ENCODE measurements around the gene GNB1.

Gene GNB1

DNA sequence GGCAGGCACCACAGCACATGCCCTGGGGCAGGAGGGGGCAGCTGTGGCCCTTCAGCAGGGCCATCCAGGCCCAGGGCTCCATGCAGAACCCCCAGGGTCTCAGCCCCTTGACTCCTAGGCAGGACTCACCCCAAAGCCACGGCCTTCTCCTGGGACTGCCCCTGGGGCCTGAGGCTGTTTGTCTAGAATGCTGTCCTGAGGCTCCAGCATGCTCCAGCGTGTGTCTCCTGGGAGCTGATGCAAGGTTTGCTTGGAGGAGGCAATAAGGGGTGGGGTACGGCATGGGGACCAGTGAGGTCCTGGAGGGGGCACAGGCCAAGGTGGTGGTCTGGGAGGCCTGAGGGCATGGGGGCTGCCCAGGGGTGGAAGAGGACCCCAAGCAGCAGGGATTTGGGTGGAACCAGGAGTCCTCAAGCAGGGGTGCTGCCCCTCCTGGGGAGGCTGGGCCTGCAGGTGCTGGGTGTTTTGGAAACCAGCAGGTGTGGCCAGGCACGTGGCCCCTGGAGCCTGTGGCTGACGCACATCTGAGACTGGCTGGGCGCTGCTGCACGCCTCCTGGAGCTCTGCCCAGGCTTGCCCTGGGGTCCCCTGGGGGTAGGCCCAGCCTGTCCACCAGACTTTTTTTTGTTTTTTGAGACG is 16.3 kb upstream of the GNB1 start:
- DNase-seq: peak; percentile 68
- peak overlapping the region; percentile 56 to 88 for H3K4me3 Mint-ChIP-seq

DNA sequence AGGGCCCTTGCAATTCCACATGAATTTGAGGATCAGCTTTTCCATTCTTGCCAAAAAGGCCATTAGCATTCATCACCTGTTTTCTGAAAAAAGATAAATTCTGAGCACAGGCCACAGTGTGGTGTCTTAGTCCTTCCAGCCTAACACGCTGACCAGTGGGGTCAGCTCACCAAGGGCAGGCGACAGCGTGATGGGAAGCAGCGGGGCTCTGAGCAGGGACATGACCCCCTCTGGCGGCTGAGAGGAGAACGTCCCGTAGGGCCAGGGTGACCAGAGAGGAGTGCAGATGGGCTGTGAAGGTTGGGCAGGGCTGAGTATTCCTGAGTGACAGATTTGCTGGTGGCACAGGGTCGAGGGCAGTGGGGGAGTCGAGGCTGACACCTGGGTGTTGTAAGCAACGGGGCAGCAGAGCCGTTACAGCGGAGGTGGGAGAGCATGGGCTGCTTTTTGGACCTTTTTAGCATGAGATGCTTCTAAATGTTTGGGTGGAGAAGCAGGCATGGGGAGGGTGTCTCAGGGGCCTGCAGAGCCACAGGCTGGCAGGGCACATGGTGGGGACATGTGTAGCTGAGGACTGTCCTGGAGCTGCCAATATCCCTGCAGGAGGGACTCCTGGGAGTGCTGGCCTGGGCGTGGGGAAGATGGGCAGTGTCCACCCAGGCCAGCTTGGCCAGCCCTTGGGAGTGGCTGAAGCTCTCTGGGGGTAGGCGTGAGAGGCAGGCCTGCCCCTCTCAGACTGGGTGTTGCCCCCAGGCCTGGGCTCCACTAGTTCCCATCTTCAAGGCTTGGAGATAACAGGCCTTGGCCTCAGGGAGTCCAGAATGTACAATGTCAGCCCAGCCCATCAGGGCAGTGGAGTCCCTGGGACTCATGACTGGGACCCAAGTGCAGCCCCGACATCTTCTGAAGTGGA is 15.6 kb upstream of the GNB1 start:
- peaks cover 20 to 33% of the 10 kb centered on the region in 2 donors for H3K4me1 Mint-ChIP-seq
- ATAC-seq (replicated peaks): peak; percentile 41 to 42
- no peaks in the 10 kb centered on the region for H3K9me3 Mint-ChIP-seq
- peak overlapping the region; percentile 44 for H3K27ac Mint-ChIP-seq
- DNase-seq: peak; percentile 57
- H3K36me3 Mint-ChIP-seq: no peaks in the 10 kb centered on the region
- H3K4me3 Mint-ChIP-seq: peak overlapping the region; percentile 2 to 39
- no peaks in the 10 kb centered on the region for H3K27me3 Mint-ChIP-seq

More for the DNA sequence above, 16.3 kb upstream of the GNB1 start:
- Mint-ChIP-seq H3K27ac (peak overlapping the region; percentile 75), H3K27me3 (no peaks in the 10 kb centered on the region), H3K4me1 (peaks cover 20 to 33% of the 10 kb centered on the region in 2 donors), H3K36me3 (no peaks in the 10 kb centered on the region), H3K9me3 (no peaks in the 10 kb centered on the region)
- peak; percentile 56 to 57 for ATAC-seq (replicated peaks)

DNA sequence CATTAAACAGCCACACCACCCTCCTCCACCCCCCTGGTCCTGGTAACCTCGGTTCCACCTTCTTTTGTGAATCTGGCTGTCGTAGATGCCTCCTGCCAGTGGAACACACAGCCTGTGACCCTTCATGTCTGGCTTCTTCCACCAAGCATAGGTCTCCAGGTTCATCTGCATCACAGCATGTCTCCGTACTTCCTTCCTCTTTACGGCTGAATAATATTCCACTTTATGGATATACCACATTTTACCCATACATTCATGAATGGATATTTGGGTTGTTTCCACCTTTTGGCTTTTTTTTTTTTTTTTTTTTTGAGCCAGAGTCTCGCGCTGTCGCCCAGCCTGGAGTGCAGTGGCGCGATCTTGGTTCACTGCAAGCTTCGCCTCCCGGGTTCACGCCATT is 12.3 kb upstream of the GNB1 start:
- no peaks in the 10 kb centered on the region for H3K27me3 Mint-ChIP-seq
- no peak overlapping the region for H3K4me3 Mint-ChIP-seq
- H3K4me1 Mint-ChIP-seq: peaks cover 21 to 35% of the 10 kb centered on the region in 2 donors
- ATAC-seq (replicated peaks): no peak
- H3K9me3 Mint-ChIP-seq: no peaks in the 10 kb centered on the region
- no peaks in the 10 kb centered on the region for H3K36me3 Mint-ChIP-seq
- no peak overlapping the region for H3K27ac Mint-ChIP-seq
- DNase-seq: no peak

DNA sequence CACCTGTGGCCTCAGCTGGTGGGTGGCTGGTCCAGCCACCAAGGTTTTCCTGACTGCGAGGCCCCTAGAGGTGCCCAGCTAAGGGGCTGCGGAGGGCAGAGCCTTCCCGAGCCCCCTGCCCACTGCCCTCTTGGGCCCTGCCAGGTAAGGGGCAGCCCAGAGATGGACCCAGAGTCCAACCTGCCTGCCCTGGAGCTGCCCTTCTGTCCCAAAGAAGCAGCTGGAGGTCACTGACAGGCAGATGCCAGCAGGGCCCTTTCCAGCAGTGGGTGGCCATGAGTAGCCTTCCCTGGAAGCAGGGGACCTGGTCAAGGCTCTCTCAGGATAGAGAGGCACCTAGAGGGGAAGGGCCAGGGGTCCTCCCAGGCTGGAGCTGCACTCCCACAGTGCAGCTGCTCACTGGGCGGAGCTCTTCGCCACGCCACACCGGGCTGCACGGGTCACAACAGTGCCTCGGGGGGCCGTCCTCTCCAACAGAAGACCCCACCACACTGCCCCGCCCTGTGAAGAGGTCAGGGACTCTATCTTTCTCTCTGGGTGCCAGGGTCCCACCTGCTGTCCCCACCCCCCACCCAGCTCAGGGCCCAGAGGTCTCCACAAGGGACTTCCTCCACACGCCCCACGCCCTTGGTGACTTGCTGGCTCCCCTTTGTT is 10.9 kb upstream of the GNB1 start:
- DNase-seq (no peak), ATAC-seq (replicated peaks) (no peak)
- Mint-ChIP-seq H3K4me3 (no peak overlapping the region), H3K9me3 (no peaks in the 10 kb centered on the region), H3K27me3 (no peaks in the 10 kb centered on the region), H3K36me3 (no peaks in the 10 kb centered on the region), H3K27ac (peak overlapping the region; percentile 25), H3K4me1 (peaks cover 21 to 29% of the 10 kb centered on the region in 2 donors)

DNA sequence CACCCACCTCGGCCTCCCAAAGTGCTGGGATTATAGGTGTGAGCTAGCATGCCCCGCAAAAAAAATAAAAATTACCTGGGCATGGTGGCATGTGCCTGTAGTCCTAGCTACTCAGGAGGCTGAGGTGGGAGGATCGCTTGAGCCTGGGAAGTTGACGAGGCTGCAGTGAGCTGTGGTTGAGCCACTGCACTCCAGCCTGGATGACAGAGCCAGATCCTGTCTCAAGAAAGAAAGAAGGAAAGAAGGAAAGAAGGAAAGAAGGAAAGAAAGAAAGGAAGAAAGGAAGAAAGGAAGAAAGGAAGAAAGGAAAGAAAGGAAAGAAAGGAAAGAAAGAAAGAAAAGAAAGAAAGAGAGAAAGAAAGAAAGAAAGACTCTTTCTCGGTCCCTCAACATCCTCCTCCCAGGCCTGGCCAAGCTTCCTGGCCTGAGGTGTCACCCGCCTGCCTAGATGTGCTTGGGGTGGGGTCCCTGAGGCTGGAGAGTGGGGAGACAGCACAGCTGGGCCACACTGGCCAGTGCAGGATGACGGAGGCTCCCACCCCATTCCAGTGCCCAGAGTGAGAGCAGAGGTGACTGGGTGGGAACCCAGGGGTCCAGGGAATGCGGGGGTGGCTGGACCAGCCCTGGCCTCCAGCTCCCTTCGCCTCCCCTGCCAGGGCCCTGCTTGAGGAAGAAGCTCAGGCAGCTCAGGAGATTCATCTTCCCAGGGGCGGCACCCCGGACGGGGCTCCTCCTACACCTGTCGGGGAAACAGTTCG is 10.2 kb upstream of the GNB1 start:
- H3K36me3 Mint-ChIP-seq: no peaks in the 10 kb centered on the region
- no peaks in the 10 kb centered on the region for H3K27me3 Mint-ChIP-seq
- H3K4me1 Mint-ChIP-seq: peaks cover 15 to 31% of the 10 kb centered on the region in 2 donors
- DNase-seq: no peak
- H3K9me3 Mint-ChIP-seq: no peaks in the 10 kb centered on the region
- ATAC-seq (replicated peaks): no peak
- H3K27ac Mint-ChIP-seq: no peak overlapping the region
- H3K4me3 Mint-ChIP-seq: no peak overlapping the region

DNA sequence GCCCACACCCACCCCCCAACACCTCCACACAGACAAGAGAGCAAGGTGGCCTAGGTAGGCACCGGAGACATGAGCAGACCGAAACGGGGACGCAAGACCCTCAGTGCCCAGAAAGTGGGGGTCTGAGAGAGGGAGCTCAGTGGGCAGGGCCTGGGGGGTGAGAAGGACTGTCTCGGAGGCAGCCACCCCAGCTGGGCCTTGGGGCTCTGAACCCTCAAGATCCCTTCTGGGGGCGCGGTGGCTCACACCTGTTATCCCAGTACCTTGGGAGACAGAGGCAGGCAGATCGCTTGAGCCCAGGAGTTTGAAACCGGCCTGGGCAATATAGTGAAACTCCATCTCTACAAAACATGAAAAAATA is 9.1 kb upstream of the GNB1 start:
- Mint-ChIP-seq H3K9me3 (no peaks in the 10 kb centered on the region), H3K27me3 (no peaks in the 10 kb centered on the region), H3K4me3 (no peak overlapping the region), H3K27ac (no peak overlapping the region), H3K4me1 (peaks cover 24 to 40% of the 10 kb centered on the region in 2 donors), H3K36me3 (no peaks in the 10 kb centered on the region)
- no peak for ATAC-seq (replicated peaks)
- DNase-seq: no peak

DNA sequence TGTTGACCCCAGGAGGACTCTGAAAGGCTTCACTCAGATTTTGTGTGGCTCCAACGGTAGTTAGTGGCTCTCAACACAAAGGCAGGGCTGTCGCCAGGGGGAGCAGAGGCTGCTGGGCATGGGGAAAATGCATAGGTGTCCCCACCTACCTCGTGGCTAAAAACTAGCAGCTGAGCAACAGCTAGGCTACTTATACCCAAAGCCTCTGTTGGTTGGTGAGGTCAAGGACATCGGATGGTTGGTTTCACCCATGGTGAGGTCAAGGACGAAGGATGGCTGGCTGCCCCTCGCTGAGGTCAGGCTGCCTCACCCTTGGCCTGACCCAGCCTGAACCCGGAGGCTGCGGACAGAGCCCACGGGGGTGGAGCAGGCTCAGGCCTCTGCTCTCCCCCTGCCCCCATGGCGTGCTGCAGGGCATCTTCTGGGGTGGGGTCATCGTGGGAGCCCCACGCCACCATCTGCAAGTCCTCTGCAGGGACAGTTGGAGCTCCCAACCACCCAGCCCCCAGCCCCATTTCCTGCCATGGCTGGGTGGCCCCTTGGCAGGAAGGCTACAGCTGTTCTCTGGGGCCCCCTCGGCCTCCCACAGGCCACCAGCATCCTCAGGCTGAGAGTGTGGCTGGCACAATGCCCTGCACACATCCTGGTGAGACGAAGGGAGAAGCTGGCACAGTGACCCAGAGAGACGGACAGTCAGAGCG is 8.5 kb upstream of the GNB1 start:
- H3K27me3 Mint-ChIP-seq: no peaks in the 10 kb centered on the region
- no peak for DNase-seq
- no peaks in the 10 kb centered on the region for H3K36me3 Mint-ChIP-seq
- H3K4me3 Mint-ChIP-seq: no peak overlapping the region
- peak; percentile 60 to 70 for ATAC-seq (replicated peaks)
- peaks cover 29 to 45% of the 10 kb centered on the region in 2 donors for H3K4me1 Mint-ChIP-seq
- H3K27ac Mint-ChIP-seq: no peak overlapping the region
- H3K9me3 Mint-ChIP-seq: no peaks in the 10 kb centered on the region

DNA sequence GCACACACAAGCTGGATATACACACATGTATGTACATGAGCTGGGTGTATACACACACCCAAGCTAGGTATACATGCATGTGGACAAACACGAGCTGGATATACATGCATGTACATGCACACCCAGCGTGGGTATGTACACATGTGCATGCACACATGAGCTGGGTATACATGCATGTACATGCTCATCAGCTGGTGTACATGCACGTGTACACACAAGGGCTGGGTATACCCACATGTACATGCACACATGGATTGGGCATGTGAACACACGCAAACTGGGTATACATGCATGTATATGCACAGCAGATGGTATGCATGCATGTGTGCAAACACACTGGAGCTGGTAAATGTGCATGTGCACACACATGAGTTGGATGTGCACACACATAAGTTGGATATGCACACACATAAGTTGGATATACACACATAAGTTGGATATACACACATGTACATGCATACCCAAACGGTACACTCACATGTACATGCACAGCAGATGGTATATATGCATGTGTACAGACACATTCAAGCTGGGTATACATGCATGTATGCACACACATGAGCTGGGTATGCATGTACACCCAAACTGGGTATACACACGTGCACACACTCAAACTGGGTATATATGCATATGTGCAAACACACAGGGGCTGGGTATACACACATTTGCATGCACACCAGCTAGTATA is 7.5 kb upstream of the GNB1 start:
- Mint-ChIP-seq H3K9me3 (no peaks in the 10 kb centered on the region), H3K27me3 (no peaks in the 10 kb centered on the region), H3K4me1 (peaks cover 34 to 55% of the 10 kb centered on the region in 2 donors), H3K27ac (no peak overlapping the region), H3K36me3 (peaks cover under 1 to 1% of the 10 kb centered on the region in 2 donors), H3K4me3 (no peak overlapping the region)
- no peak for ATAC-seq (replicated peaks)
- no peak for DNase-seq

DNA sequence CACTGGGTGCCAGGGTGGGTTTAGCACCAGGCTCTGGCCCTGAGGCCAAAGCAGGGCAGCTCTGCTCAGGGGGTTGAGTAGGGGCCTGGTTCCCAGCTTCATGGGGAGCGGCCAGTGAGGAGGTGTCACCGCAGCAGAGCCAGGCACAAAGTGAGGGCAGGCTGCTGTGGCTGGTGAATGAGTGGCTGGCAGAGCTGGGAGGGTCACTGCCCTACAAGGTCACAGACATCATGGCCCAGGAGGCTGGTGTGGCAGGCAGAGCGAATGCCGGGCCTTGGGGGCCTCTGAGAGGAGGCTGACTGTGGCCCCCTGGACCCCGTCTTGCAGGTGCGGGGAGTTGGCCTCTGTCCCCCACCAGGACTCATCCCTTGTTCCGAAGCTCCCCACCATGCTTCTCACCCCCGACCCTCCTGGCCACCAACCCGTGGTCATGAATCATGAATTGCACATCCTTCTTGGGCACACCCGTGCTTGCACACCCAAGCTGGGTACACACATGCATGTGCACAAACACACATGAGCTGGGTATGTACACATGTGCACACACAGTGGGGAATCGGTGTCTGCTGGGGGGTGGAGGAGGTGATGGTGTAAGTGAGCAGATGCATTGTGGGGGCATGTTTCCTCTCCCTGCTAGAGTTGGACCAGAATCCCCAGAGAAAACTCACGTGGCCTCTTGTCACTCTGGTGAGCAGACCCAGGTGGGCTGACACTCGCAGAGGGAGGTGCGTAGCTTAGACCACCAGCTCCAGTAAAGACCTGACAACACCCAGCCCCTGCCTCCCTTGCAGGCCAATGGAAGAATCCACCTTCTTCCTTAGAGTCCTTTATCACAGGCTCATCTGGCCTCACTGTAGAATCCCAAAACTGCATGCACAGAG is 4.8 kb upstream of the GNB1 start:
- Mint-ChIP-seq H3K27ac (peak overlapping the region; percentile 86), H3K4me3 (peak overlapping the region in 1 of 2 donors; percentile 29), H3K36me3 (peaks cover 12 to 13% of the 10 kb centered on the region in 2 donors), H3K9me3 (no peaks in the 10 kb centered on the region), H3K27me3 (no peaks in the 10 kb centered on the region), H3K4me1 (peaks cover 42 to 72% of the 10 kb centered on the region in 2 donors)
- DNase-seq: no peak
- no peak for ATAC-seq (replicated peaks)

DNA sequence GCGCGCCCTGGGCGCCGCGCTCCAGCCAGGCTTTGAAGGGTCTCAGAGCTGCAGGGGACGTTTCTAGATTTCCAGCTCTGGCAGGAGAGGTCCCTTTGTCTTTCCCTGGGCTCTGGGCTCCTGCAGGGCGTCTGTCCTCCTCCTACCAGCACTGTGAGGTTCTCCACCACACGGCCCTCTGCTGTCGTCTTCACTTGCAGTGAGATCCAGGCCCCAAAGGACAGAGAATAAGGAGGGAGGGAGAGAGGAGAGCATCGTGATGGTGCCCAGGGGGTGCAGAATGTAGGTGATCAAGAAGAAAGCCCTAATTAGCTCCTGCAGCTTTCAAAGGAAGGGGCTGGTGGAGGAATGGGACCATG is 4.2 kb upstream of the GNB1 start:
- Mint-ChIP-seq H3K4me3 (no peak overlapping the region), H3K27ac (peak overlapping the region; percentile 86), H3K9me3 (no peaks in the 10 kb centered on the region)

DNA sequence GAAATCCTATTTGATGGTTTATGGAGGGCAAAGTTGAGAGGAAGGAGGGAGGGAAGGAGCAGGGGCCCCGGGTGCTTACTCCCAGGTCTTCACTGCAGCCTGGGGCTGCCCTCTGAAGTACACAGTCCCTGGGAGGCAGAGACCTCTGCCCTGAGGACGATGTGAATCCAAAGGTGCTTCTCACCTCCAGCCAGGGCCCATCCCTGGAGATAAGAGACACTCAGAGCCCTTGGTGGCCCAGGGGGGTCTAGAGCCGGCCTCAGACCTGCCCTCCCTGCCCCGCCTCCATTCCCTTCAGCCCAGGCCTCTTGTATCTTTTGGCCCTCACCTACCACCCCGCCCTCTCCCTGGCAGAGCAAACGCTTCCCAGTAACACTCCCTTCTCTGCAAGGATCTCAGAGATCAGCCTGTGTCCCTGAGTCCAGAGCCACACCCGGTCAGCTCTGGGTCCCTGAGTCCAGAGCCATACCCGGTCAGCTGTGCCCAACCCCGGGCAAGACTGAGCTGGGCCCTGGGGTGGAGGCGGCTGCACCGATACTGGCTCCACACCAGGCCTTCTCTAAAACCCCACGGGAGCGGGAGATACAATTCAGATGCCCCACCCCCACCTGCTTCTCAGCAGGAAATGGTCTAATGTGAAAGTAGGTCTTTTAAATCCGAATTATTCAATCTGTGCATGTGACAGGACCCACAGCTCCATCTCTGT is 3.6 kb upstream of the GNB1 start:
- Mint-ChIP-seq H3K4me1 (peaks cover 40 to 67% of the 10 kb centered on the region in 2 donors), H3K9me3 (no peaks in the 10 kb centered on the region), H3K4me3 (peak overlapping the region in 1 of 2 donors; percentile 37), H3K27me3 (no peaks in the 10 kb centered on the region), H3K27ac (peak overlapping the region; percentile 86), H3K36me3 (peaks cover 12 to 13% of the 10 kb centered on the region in 2 donors)
- DNase-seq: no peak
- ATAC-seq (replicated peaks): no peak

More for the DNA sequence above, 4.2 kb upstream of the GNB1 start:
- ATAC-seq (replicated peaks): no peak
- Mint-ChIP-seq H3K36me3 (peaks cover 12 to 13% of the 10 kb centered on the region in 2 donors), H3K4me1 (peaks cover 42 to 72% of the 10 kb centered on the region in 2 donors), H3K27me3 (no peaks in the 10 kb centered on the region)
- DNase-seq: no peak

DNA sequence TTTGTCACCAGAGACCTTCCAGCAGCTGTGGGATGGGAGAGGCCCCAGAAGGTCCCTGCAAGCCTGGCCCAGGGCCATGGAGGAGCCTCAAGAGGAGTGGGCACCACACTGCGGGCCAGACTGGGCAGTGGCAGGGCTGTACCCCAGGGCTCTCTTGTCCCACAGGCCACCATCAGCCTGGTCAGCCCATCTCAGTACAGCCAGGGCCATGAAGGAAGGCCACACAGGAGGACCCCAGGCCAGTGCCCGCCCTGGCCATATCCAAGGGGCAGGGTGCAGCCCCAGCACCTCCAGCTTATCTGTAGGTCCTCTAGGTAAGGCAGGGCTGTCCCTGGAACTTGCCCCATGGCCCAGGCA is 3.1 kb upstream of the GNB1 start:
- Mint-ChIP-seq H3K4me1 (peaks cover 38 to 66% of the 10 kb centered on the region in 2 donors), H3K27me3 (no peaks in the 10 kb centered on the region), H3K9me3 (no peaks in the 10 kb centered on the region), H3K27ac (no peak overlapping the region), H3K4me3 (no peak overlapping the region), H3K36me3 (peaks cover 12 to 13% of the 10 kb centered on the region in 2 donors)
- DNase-seq (no peak), ATAC-seq (replicated peaks) (no peak)
